Measurements from ENCODE around the gene CTBP1. TPM values are rescaled to one million over a fixed set of nuclear protein-coding genes. Genes with fewer than 3 reads are reported as not detected.

The CTBP1 gene
- total RNA-seq, 1 experiment from 2014 or later, result 631 TPM

DNA sequence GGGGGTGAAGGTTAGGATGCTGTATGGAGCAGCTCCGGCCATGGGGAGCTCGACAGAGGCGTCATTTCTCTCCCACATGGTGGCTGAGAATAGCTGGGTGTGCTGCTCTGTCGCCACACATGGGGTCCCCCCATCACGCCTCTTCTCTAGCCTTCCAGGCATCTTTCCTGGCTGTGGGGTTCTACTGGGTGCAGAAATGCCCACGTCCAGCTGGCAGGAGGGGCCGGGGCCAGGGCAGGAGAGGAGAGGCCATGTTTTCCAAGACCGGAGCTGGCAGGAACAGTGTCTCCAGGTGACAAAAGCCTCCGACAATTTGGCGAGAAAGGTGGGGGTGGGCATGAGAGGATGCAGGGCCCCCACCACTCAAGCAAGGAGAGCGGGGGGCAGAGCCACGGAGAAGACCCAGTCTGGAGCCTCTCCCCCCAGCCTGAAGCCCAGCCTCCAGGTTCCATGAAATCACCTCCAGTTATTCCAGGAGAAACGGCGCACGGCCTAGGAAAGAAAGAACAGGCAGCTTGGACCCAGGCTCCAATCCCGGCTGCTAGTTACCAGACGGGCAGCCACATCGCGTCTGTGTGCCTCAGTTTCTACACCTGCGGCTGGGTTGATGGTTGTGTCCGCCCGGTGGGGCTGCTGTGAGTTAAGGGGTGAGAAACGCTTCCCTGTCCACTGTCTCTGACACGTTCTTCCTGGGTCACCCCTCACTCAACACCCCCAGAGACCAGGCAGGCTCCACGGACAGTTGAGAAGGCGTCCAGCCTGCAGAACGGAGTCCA is 49.2 kb downstream of the CTBP1 start:
- no peak for DNase-seq (ENCODE audit: low spot score)

DNA sequence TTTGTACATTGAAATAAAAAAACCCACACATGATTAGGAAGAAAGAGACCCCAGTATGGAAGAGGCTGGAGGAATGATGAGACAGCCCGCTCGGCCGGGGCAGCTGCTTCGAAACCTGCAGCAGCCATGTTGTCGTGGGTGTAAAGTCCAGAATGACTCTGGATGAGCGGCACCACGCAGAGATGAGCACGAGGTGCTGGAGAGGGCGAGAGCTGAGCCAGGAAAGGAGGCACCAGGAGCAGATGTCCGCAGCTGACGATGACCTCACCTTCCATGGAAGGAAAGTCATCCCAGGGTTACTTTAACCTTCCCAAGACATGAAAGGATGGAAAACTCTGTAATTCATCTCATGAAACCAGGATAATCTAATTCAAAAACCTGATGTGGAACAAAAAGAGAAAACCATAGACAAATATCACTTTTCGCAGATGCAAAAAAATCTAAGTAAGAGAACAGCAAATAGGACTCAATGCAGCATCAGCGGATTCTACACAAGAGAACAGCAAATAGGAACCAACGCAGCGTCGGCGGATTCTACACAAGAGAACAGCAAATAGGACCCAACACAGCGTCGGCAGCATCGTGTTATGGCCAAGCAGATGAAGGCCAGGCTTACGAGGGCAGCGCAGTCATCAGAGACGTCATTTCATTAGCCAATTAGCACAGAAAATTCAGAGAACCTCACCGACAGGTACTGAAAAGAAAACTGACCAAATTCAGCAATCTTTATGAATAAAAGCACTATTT is 50.7 kb downstream of the CTBP1 start:
- DNase-seq (ENCODE audit: low spot score), result no peak

DNA sequence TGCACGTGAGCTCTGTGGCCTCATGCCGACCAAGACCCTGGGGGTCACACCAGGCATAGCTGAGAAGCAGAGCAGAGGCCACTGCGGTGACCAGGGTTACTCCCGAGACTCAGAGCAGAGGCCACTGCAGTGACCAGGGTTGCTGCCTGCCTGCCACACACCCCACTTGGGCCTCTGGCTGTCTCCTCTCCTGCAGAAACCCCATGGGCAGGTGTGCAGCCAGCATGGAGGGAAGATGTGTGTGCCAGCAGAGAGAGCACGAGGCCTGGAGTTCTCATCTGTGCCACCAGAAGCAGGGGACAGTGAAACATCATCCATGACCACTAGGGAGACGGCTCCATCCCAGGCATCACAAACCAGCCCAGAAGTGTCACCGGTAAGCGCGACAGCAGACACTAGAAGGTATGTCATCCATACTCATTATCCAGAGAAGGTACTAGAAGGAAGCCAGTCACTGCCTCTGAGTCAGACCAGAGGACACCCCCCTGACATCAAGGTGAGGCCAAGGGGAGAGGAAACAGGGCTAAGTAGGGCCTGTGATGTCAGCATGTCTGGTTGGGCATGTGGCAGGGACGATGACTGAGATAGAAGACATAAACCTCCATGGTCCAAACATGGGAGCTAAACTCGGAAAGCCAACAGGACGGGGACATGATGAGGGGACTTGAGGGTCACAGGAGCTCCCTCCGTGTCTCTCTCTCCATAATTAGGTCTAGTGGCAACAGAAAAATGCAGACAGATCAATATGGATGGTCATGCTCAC is 52.3 kb downstream of the CTBP1 start:
- no peak for DNase-seq (ENCODE audit: low spot score)

DNA sequence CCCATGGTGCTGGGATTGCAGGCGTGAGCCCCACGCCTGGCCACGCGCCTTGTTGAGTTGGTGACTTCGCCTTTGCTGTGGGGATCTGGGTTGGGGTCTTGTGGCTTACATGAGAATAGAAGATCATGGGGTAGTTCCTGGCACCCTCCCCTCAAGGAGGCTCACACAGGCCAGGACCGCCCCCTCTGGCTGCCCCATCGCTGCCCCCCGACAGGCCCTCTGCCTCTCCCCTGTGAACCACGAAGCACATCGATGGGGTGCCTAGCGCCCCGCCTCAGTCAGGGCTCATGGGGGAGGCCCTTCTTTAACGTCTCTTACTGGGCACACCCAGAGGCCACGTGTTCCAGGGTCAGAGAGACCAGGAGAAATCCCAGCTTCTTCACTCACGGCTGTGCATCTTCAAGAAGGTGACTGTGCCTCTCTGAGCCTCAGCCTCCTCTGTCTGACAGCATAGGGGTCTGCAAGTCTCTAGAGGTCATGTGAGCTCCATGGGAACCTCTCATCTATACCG is 53.0 kb downstream of the CTBP1 start:
- no peak for DNase-seq (ENCODE audit: low spot score)

DNA sequence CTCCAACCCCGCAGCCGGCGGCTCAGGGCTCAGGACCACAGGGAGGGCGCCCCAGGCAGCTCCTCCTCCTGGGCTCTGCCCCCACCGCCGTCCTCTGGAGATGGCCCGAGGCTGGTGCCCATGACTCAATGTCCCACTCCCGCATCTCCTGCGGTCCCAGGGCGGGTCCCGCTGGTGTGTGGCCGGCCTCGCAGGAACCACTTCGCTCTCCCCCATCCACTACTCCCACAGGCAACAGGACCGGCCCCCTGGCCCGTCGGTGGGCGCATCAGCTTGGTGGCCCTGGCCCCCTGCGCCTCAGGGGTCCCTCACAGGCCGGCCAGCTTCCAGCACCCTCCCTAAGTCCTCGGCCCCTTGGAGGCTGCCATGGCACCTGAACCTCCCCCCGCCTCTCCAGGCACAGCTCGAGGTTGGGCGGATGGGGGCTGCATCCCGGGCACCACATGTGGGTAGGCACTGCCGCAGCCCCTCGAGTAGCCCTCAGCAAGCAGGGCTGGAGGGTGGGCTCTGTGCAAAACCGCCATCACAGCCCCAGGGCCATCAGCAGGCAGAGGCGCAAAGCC is 53.7 kb downstream of the CTBP1 start:
- DNase-seq (ENCODE audit: low spot score), result no peak

DNA sequence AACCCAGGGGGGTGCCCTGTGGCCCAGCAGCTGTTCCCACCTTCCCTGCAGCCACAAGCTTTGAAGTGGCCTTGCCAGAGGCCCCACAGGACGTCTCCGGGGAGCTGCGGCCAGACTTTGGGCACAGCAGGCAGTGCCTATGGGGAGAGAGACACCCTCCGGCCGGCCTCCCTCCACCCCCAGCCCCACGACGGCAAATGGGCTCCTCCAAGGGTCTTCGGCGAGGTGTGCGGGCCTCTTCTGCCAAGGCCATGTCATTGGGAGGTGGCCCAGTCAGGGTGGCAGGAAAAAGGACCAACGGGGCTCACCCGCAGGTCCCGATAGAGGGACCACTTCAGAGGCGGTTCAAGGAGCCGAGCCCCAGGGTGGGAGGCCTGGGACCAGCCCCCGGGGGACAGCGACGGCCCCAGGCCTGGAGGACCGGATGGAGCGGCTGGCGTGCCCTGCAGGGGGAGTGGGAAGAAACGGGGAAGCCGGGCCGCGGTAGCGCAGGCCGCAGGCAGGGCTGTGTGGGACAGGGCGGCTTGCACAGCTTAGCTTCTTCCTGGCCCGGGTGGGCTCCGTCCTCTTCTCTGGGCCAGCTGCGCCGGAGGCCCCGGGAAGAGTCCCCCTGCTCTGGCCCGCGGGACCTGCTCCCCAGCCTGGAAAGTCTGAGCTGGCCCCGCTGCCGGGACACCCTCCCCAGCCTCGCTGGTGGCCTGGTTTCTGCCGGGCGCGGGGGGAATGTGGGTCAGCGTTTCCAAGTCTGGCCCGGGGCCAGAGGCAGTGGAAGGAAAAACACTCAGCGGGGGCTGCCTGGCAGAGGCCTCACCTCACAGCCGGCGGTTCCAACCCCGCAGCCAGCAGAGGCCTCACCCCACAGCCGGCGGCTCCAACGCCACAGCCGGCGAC is 54.7 kb downstream of the CTBP1 start:
- no peak for DNase-seq (ENCODE audit: low spot score)

DNA sequence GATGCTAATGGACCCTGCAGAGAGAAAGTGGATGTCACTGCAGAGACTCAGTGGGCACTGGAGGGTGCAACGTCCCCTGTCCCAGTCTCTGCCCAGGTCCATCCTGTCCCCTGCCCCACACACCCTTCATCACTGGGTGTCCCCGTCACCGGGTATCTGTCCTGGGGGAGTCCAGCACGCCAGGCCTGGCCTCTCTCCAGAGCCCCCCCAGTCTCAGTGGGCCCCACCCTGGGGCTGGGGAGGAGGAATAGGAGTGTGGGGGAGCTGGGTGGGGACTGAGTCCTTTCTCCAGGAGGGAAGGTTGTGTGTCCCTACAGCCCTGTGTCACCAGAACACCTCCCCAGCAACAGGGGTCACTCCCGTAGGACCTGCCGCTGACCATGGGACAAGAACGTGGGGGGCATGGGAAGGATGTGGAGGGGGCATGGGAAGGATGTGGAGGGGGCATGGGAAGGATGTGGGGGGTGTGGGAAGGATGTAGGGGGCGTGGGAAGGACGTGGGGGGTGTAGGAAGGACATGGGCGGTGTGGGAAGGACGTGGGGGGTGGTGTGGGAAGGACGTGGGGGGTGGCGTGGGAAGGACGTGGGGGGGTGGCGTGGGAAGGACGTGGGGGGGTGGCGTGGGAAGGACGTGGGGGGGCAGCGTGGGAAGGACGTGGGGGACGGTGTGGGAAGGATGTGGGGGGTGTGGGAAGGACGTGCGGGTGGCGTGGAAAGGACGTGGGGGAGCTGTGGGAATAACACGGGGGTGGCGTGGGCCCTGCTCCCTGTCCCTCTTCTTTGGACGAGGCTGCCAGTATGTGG is 55.5 kb downstream of the CTBP1 start:
- no peak for DNase-seq (ENCODE audit: low spot score)

DNA sequence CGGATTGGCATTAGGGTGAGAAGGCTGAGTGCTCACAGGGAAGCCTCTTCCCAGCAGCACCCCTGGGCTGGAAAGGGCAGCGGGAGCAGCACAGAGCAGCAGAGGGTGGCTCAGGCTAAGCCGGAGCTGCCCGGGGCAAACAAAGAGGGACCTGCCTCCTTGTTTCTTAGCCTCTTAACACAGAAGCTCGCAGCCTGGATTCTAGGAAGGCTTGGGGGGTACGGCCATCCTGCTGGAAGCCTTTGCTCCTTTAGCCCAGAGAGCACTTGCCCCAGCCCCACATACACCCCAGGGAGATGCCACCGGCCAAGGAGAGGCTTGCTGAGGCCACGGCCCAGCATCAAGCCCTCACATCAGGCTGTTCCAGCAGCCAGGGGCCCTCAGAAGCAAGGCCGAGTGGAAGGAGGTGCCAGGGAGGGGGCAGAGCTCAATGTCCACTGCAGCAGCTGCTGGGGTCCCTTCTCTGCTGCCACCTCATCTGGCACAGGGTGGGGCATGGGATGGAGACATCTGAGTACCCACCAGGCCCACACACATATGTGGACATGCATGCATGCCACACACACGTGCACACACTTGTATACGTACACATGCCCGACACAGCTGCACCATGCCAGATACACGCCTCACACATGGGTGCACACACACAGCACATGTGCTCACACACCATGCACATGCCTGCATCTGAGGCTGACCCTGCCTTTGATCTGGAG is 56.3 kb downstream of the CTBP1 start:
- DNase-seq (ENCODE audit: low spot score), result no peak

DNA sequence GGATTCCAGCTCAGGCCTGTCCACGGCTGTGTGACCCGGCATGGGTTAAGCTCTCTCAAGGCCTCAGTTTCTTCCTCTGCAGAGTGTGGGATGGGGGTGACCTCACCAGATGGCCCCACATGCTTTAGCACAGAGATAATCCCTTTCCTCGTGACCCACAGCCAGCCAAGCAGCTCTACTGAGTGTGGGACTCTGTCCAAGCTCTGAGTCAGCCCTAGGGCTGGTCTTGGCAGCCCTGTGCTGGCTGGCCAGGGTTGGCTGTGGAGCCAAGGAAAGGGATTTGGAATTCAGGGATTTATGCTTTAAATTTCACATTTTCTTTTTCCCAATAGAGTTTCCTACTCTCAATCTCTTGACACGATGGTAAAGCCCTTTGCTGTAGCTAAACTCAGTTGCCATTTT is 56.8 kb downstream of the CTBP1 start:
- DNase-seq (ENCODE audit: low spot score), result peak; percentile 62

DNA sequence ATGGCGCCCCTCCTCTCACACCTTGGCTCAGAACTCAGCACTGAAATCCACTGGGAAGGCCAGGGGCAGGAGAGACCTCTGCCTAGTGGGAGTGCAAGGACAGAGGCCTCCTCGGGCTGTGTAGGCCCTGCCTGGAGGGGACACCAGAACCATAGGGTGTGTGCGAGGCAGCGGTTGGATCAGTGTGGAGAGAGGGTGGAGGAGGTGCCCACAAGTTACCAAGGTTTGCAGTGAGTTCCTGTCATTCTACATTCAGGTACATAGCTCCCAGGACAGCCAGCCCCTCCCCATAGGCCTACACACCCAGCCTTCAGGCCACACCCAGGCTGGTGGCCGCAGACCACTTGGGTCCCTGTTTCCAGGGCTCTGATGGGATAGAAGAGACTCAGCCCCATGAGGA is 57.3 kb downstream of the CTBP1 start:
- DNase-seq (ENCODE audit: low spot score), result no peak

DNA sequence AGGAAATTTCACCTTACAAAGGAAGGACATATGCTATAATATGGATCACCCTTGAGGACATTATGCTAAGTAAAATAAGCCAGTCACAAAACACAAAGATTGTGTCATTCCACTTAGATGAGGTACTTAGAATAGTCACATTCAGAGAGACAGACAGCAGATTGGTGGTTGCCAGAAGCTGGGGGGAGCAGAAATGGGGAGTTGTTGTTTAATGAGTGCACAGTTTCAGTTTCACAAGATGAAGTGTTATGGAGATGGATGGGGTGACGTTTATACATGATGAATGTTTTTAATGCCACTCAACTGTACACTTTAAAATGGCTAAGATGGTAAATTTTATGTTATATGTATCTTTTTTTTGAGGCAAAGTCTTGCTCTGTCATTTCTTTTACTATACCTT is 61.7 kb downstream of the CTBP1 start:
- no peak for DNase-seq (ENCODE audit: low spot score)

DNA sequence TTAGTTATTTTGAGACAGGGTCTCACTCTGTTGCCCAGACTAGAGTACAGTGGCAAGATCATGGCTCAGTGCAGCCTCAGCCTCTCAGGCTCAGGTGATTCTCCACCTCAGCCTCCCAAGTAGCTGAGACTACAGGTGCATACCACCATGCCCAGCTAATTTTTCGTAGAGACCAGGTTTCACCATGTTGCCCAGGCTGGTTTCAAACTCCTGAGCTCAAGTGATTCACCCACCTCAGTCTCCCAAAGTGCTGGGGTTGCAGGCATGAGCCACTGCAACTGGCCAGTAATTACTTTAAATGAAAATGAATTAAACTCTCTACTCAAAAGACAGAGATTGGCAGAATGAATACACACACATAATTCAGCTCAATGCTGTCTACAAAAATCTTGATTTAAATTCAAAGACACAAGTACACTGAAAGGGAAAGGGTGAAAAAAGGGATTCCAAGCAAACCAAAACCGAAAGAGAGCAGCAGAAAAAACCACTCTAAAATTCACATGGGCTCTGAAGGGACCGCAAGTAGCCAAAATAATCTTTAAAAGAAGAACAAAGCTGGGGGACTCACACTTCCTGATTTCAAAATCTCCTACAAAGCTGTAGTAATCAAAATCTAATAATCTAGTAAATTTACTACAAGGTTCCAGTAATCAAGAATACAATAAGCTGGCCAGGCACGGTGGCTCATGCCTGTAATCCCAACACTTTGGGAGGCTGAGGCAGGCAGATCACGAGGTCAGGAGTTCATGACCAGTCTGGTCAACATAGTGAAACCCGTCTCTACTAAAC is 64.8 kb downstream of the CTBP1 start:
- DNase-seq (ENCODE audit: low spot score), result no peak

DNA sequence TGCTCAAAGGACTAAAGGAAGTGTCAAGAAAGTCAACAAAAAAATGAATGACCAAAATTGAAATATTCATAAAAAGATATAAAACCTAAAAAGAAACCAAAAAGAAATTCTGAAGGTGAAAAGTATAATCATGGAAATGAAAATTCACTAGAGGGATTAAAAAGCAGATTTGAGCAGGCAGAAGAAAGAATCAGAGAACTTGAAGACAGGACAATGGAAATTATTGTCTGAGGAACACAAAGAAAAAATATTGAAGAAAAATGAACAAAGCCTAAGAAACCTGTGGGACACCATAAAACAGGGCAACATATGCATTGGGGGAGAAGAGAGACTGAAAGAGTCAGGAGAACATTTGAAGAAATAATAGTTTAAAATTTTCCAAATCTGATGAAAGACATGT is 66.6 kb downstream of the CTBP1 start:
- no peak for DNase-seq (ENCODE audit: low spot score)

DNA sequence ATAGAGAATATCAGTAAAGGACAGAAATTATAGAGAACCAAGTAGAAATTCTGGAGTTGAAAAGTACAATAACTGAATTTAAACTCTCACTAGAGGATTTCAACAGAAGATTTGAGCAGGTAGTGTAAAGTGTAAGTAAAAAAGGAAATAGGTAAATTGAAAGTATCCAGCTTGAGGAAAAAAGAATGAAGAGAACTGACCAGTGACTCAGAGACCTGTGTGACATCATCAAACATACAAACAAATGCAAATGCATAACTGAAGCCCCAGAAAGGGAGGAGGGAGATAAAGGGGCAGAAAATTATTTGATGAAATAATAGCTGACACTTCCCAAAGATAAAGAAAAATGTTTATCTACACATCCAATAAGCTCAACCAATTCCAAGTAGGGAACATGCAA is 68.3 kb downstream of the CTBP1 start:
- DNase-seq (ENCODE audit: low spot score), result no peak

DNA sequence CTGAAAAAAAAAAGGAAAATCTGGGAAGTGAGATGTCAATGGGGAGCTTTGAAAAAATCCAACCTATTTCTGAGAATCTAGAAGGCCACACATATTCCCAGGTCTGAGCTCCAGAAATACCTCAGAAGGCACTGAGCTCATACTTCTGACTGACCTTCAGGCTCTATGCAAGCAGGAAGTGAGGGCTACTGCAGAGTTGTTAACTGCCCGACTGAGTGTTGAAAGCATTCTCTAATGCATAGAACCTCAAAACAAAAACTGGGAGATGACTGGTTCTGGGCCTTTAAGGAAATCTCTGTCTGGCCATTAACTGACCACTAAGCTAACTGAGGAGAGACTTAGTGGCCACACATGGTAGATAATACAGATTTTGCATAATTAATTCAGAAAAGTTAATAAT is 69.0 kb downstream of the CTBP1 start:
- no peak for DNase-seq (ENCODE audit: low spot score)

DNA sequence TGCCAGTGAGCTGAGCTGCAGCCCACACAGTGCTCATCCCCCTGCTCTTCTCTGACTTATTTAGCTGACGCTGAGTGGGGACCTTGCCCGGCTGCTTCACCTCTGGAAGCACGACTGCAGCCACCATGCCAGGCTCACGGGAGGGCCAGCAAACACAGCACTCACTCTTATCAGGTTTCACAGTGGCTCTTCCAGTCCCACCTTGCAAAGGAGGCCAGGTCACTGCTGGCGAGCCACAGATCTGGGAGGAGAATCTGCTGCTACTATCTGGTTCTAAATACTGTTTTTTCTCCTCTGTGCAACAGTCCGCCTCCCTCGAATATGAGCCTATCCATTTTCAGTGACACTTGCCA is 69.9 kb downstream of the CTBP1 start:
- DNase-seq (ENCODE audit: low spot score), result no peak

DNA sequence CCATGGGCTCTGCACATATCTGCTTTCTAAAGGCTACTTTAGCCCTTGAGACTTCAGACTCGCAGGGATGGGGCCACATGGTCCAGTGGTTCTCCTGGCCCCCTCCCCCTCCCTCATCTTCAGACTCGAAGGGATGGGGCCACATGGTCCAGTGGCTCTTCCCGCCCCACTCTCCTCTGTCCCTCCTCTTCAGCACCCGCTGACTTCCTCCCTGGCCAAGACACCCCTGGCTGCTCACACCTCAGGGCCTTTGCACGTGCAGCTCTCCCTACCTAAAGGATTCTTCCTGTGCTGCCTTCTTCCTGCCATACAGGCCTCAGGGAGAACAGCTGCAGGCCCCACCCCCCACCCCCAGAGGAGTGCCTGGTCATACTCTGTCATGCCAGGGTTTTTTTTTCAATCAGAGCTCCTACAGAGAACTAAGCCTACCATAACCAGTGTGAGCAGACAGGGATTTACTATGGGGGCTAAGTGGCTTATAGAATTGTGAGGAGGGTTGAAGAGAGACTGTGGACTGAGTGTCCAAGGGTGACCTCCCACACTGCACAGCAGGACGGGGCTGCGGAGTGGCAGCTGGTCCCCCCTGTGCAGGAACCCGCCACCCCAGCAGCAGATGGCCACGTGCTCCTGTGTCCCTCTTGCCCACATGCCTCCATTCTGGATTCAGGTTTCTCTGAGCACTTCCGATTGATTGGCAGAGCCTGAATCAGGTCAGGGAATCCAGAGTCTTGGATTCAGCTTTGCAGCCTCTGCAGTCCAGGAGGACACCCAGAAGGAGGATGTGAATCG is 70.4 kb downstream of the CTBP1 start:
- DNase-seq (ENCODE audit: low spot score), result no peak

All from HT-29 (cell line).